ENCODE data around the gene ACBD7. TPM values are rescaled to one million over a fixed set of nuclear protein-coding genes. Genes with fewer than 3 reads are reported as not detected.

ACBD7 gene
- total RNA-seq, 4 donors from 2014 or later: not detected

DNA sequence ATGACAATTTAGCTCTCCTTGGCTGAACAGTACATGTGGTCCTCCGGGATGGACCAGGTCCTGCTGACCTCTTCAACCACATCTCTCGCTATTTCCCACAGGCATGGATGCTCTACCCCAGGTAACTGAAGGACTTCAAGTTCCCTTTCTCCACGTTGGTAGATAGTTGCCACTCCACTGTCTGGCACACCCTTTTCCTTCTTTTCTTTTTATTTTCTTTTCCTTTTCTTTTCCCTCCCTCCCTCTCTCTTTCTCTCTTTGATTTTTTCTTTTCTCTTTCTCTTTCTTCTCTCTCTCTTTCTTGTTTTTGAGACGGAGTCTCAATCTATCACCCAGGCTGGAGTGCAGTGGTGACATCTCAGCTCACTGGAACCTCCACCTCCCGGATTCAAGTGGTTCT, 2.8 kb upstream of the ACBD7 start:
- H3K4me1 ChIP-seq: peaks cover 11% of the 10 kb centered on the region
- DNase-seq (ENCODE audit: low spot score in 2 of 2): no peak
- H3K27me3 ChIP-seq: no peaks in the 10 kb centered on the region
- TF ChIP-seq EP300 (IDR thresholded peaks at IDR 0.05) (no peak), POLR2A (IDR thresholded peaks at IDR 0.05) (no peak), POLR2AphosphoS5 (IDR thresholded peaks at IDR 0.05) (no peak)
- TF ChIP-seq, protein P1, sequence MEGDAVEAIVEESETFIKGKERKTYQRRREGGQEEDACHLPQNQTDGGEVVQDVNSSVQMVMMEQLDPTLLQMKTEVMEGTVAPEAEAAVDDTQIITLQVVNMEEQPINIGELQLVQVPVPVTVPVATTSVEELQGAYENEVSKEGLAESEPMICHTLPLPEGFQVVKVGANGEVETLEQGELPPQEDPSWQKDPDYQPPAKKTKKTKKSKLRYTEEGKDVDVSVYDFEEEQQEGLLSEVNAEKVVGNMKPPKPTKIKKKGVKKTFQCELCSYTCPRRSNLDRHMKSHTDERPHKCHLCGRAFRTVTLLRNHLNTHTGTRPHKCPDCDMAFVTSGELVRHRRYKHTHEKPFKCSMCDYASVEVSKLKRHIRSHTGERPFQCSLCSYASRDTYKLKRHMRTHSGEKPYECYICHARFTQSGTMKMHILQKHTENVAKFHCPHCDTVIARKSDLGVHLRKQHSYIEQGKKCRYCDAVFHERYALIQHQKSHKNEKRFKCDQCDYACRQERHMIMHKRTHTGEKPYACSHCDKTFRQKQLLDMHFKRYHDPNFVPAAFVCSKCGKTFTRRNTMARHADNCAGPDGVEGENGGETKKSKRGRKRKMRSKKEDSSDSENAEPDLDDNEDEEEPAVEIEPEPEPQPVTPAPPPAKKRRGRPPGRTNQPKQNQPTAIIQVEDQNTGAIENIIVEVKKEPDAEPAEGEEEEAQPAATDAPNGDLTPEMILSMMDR (IDR thresholded peaks at IDR 0.05): no peak
- no peaks in the 10 kb centered on the region for H3K9me3 ChIP-seq
- H3K36me3 ChIP-seq: no peaks in the 10 kb centered on the region
- WGBS: 87% methylated on average over 5 of the region's 5 CpGs
- no peak overlapping the region for H3K4me3 ChIP-seq
- no peak overlapping the region for H3K27ac ChIP-seq

DNA sequence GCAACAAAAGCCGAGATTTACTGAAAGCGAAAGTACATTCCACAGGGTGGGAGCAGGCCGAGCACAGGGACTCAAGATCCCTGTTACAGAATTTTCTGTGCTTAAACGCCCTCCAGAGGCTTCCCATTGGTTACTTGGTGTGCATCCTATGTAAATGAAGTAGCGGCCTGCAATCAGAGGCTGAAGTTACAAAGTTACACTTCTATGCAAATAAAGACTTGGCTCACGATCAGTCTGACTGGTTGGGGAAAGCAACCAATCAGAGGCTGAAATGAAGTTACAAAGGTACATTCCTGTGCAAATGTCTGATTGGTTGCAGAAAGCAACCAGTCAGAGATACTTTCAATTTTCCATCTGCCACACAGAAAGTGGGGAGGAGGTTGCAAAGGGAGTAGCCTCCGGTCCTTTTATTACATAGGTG, 4.1 kb downstream of the ACBD7 start:
- no peak for DNase-seq (ENCODE audit: low spot score in 2 of 2)

DNA sequence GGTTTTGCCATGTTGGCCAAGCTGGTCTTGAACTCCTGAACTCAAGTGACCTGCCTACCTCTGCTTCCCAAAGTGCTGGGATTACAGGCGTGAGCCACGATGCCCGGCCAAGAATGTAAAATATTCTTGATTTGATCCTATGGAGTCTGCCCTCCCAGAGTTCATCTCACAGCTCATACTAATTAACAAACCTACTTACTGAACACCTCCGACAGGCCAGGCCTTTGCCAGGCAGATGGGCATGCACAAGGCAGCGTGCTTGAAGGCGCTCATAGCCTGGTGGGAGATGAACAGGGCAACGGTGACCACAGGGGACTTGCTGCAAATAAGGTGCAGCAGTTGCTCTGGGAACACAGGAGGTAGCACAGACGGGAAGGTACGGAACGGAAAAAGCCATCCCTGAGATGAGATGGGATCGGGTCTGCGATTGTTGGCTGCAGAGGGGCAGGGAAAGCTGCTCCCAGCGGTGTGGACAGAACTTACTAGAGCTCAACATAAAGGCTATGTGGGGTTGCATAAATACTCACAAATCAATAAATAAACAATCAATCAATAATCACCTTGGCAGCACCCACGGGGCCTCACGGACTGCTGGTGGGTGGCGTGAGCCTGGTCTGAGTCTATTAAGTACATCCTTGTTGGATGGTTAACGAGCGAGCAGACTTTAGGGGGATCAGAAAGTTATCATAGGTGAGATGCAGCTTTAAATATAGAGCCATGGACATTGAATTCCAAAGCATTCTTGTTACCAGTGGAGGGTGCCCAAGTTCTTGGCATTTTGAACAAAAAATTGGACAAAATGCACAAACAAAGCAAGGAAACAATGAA, 4.7 kb downstream of the ACBD7 start:
- Histone ChIP-seq H3K27ac (no peak overlapping the region), H3K4me1 (peaks cover 9% of the 10 kb centered on the region), H3K9me3 (no peaks in the 10 kb centered on the region), H3K4me3 (peak overlapping the region; percentile 38), H3K27me3 (no peaks in the 10 kb centered on the region), H3K36me3 (no peaks in the 10 kb centered on the region)
- TF ChIP-seq, protein P1 (IDR thresholded peaks at IDR 0.05): no peak
- TF ChIP-seq POLR2A (IDR thresholded peaks at IDR 0.05) (no peak), EP300 (IDR thresholded peaks at IDR 0.05) (no peak), POLR2AphosphoS5 (IDR thresholded peaks at IDR 0.05) (no peak)
- DNase-seq (ENCODE audit: low spot score in 2 of 2): no peak
- WGBS: 82% methylated on average over 18 of the region's 18 CpGs

More for the DNA sequence above, 4.1 kb downstream of the ACBD7 start:
- Histone ChIP-seq H3K27me3 (no peaks in the 10 kb centered on the region), H3K4me3 (peak overlapping the region; percentile 38), H3K27ac (no peak overlapping the region), H3K9me3 (no peaks in the 10 kb centered on the region), H3K36me3 (no peaks in the 10 kb centered on the region), H3K4me1 (peaks cover 11% of the 10 kb centered on the region)
- WGBS: 38% methylated on average over 7 of the region's 7 CpGs
- TF ChIP-seq EP300 (IDR thresholded peaks at IDR 0.05) (no peak), POLR2A (IDR thresholded peaks at IDR 0.05) (no peak), POLR2AphosphoS5 (IDR thresholded peaks at IDR 0.05) (no peak)
- TF ChIP-seq, protein P1 (IDR thresholded peaks at IDR 0.05): no peak

DNA sequence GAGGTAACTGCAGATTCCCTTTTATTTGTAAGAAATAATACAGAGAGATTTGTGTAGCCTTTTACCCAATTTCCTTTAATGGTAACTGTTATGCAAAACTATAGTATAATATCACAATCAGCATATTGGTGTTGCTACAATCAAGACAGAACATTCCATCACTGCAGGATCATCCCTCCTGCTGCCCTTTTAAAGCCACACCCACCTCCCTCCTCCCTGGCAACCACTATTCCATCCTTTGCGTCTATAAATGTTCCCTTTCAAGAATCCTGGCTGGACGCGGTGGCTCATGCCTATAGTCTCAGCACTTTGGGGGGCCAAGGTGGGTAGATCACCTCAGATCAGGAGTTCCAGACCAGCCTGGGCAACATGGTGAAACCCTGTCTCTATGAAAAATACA, 13.2 kb downstream of the ACBD7 start:
- Histone ChIP-seq H3K27me3 (no peaks in the 10 kb centered on the region), H3K9me3 (no peaks in the 10 kb centered on the region), H3K36me3 (no peaks in the 10 kb centered on the region), H3K27ac (no peak overlapping the region), H3K4me3 (no peak overlapping the region), H3K4me1 (no peaks in the 10 kb centered on the region)
- TF ChIP-seq, protein P1 (IDR thresholded peaks at IDR 0.05): no peak
- TF ChIP-seq POLR2A (IDR thresholded peaks at IDR 0.05): no peak
- no peak for TF ChIP-seq POLR2AphosphoS5 (IDR thresholded peaks at IDR 0.05)
- no peak for TF ChIP-seq EP300 (IDR thresholded peaks at IDR 0.05)
- WGBS: 94% methylated on average over 3 of the region's 3 CpGs
- DNase-seq (ENCODE audit: low spot score in 2 of 2): no peak

DNA sequence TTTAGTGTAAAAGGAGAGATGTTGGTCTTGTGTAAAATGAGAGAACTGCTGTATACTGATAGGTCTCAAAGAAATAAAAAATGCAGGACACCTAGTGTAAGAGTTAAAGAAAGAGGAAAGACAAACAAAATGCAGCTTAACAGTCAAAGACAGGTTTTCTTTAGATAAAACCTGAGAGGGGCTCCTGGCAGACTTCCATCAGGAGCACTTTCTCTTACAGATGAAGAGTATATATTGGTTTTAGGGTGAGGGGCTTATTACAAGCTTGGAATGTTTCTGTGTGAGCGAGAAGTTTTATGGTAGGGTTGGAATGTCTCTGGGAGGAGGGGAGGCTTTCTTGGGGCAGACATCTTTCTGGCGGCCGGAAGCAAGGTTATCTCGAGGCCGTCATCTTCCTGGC, 16.2 kb downstream of the ACBD7 start:
- 90% methylated on average over 5 of the region's 5 CpGs for WGBS
- TF ChIP-seq POLR2AphosphoS5 (IDR thresholded peaks at IDR 0.05) (no peak), EP300 (IDR thresholded peaks at IDR 0.05) (no peak), POLR2A (IDR thresholded peaks at IDR 0.05) (no peak)
- TF ChIP-seq, protein P1 (IDR thresholded peaks at IDR 0.05): no peak
- no peaks in the 10 kb centered on the region for H3K36me3 ChIP-seq

More for the DNA sequence above, 16.2 kb downstream of the ACBD7 start:
- DNase-seq (ENCODE audit: low spot score in 2 of 2): no peak
- no peaks in the 10 kb centered on the region for H3K9me3 ChIP-seq
- H3K27ac ChIP-seq: no peak overlapping the region
- H3K4me3 ChIP-seq: no peak overlapping the region
- H3K27me3 ChIP-seq: no peaks in the 10 kb centered on the region
- no peaks in the 10 kb centered on the region for H3K4me1 ChIP-seq

All from suprapubic skin (tissue), 4 donors.